Endometrial microvascular endothelial cells (primary cell): ENCODE measurements around the gene DOCK1. TPM values are rescaled to one million over a fixed set of nuclear protein-coding genes. Genes with fewer than 3 reads are reported as not detected.

ENCODE experiments used
- in situ Hi-C: cut with HindIII; loops from 2 replicates; pipeline ENCODE4 v1.10.0; 2017; ENCODE audit warnings: low sequenced_read_pairs, low pct_unique_long_range_greater_than_20kb; ENCODE audit errors: inconsistent ontology term
- total RNA-seq: library from RNA; depleted of rRNA; stranded (reverse); fragments of >200 nt; gene quantifications from one replicate; pipeline ENCODE4 v1.2.3, GENCODE V29; 2015; ENCODE audit errors: inconsistent ontology term

DOCK1 gene
- total RNA-seq, 1 donor from 2014 or later = 38.1 TPM

DNA sequence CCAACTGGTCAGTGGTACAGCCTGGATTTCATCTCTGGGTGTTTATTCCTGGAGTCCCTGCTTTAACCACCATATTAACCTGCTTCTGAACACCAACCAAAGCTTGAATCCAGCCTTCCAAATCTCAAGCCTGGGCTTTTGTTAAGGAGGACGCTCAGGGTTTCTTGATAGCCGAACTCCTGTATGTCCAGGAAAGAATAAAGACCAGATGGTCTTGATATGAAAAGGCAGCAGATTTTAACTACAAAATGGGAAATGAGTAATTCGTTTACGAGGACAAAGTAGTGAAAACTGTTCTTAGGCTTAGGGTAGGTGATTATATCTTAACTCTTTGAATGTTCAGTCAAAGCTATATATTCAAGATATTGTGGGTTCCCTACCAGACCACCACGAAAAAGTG is 420.3 kb downstream of the DOCK1 start:
- in situ Hi-C loops = no loop called here

GRCh38 chr10:127326883-127327282 is 421.7 kb downstream of the DOCK1 start:
- in situ Hi-C loops = no loop called here

GRCh38 chr10:127331696-127332095 is 426.5 kb downstream of the DOCK1 start:
- in situ Hi-C loops = no loop called here

- in situ Hi-C loops = no loop called here
Measured at GRCh38 chr10:127332631-127333030, 427.4 kb downstream of the DOCK1 start.

GRCh38 chr10:127337801-127338200 is 432.6 kb downstream of the DOCK1 start:
- in situ Hi-C loops = no loop called here

DNA sequence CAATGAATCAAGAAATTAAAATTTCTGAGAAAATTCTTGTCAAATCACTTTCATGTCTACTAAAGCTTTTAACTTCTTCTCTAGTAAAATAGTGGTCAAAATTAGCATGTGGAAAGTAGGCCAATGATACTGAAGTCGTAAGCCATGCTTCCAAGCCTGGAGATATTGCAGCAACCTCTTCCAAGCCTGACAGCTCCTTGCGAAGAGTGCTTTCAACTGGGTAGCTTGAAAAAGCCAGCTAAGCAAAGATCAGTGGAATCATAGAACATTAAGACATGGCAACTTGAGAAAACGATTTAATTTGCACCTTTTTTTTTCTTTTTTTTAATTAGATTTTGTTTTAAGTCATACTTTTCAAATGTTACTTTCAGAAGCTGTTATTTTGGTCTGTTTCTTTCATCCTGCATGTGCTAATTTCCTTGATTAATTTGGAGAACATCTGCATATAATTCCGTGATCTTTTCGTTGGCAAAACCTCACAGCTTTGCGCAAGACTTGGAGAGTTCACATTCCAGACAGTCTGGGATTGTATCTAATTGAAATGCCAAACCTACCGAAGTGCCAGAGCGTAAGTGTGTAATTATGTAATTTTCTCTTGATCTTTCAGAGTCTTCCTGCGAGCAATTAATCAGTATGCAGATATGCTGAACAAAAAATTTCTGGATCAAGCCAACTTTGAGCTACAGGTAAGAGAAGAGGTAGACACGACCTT is 433.3 kb downstream of the DOCK1 start:
- in situ Hi-C loops = no loop called here

DNA sequence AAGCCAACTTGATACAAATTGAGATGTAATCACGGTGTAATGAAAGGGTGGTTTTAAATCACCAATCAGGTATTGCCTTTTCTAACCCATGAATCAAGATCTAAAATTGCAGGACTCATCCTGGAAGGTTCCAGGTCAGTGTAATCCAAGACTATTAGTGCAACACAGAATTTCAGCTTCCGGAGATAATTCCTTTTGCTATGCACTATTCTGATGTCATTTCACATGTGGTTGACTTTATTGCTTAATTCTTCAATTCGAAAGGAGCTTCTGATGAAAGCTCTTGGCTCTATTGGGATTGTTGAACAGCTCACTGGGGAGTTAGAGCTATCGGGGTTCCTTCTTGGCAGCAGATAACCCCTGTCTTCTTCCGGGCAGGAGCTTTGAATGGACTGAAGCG is 438.6 kb downstream of the DOCK1 start:
- in situ Hi-C loops = no loop called here

DNA sequence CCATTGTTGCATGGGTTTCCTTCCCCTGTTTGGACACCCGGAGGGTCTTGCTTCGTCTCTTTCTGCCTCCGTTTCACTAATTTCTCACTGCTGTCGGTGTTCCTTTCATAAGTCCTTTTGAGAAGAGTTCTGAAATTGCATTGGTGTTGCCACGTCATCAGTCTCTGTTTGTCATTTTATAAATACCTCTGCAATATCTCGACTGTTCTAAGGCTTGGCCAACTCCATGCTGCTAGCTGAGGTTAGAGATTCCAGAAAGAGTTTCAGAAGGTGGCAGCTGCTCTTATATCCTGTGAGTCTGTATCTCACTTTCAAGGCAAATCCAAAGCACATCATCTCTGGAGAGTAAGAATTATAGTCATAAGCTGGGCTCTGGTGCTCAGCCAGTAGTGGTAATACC is 439.1 kb downstream of the DOCK1 start:
- in situ Hi-C loops = no loop called here

GRCh38 chr10:127345231-127345965 is 440.2 kb downstream of the DOCK1 start:
- in situ Hi-C loops = no loop called here

GRCh38 chr10:127346604-127347003 is 441.4 kb downstream of the DOCK1 start:
- in situ Hi-C loops = no loop called here

DNA sequence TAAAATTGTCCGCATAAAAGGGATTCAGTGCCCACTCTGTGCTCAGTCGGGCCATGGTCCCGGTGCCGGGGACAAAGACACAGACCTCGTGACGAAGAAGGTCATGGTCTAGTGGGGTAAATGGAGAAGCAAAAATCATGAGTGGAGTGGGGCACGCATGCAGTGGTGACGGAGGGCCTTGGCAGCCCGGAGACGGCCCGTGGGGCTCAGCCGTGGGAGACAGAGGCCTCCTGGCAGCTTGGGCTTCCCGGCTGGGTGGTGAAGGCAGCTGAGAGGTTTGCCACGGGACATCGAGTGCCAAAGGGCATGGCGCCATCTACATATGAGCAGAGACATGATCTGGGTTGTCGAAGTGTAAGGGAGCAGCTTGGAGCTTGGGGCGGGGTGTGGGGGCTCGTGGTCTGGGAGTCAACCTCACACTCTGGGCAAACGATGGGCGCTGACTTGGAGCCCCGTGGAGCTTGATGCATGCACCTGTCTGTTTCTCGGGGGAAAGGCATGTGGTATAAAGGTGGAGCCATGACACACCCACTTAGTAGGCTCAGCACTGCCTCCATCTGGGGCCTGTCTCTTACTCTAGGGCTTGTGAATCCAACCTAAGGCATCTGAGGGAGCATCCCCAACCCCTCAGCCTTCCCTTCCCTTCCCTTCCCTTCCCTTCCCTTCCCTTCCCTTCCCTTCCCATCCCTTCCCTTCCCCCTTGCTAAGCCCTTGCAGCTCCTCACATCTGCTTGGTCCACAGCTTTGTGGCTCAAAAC is 442.2 kb downstream of the DOCK1 start:
- in situ Hi-C loops = no loop called here

DNA sequence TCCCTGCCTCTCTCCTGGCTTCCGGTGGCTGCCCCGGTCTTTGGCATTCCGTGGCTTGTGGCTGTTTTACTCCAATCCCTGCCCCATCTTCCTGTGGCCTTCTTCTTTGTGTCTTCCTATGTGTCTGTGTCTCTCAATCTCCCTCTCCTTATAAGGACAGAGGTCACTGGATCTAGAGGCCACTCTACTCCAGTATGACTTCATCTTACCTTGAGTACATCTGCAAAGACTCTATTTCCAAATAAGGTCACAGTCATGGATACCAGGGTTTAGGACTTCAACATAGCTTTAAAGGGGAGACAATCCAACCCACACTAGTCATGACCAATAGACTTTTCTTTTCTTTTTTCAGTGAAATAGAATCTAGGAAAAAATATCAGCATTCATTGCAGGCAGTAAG is 444.5 kb downstream of the DOCK1 start:
- in situ Hi-C loops = no loop called here

- in situ Hi-C loops = no loop called here
Measured at GRCh38 chr10:127351542-127351941, 446.3 kb downstream of the DOCK1 start.

GRCh38 chr10:127353544-127353943 is 448.3 kb downstream of the DOCK1 start:
- in situ Hi-C loops = no loop called here

- in situ Hi-C loops = no loop called here
Measured at GRCh38 chr10:127354255-127354654, 449.0 kb downstream of the DOCK1 start.

DNA sequence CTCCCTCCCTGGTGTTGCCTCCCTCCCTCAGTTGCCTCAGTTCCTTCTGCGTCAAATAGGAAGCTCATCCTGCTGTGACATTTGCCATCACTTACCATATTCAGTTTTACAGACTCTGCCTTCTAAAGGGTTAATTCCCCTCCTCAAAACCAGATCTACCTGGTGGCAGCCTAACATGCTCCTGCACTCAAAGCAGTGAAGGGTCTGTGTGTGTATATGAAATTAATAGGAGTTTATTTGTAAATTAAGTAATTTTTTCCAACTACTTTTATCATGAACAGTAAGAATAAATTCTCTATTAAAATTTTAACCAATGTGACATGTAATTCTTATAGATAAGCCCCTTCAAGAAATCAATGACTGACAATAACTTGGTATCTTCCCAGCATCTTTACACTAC is 449.8 kb downstream of the DOCK1 start:
- in situ Hi-C loops = no loop called here

DNA sequence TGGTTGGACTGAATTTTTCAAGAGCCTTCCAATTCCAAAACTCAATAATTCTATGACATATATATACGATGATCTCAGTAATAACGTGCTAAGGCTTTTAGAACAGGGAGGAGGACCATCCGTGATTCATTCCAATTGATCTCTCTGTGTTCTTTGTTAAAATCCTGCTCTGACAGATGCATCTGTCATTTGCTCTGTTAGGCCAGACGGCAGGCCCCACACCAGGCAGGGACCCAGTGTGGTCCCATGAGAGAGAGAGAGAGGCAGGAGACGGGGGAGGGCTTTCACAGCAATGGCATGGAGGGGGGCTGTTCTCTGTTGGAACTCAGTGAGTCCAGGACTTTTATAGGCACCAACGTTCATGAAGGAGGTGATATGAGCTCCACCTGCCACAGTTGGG is 451.1 kb downstream of the DOCK1 start:
- in situ Hi-C loops = no loop called here

GRCh38 chr10:127357265-127357664 is 452.0 kb downstream of the DOCK1 start:
- in situ Hi-C loops = no loop called here

GRCh38 chr10:127358337-127358736 is 453.1 kb downstream of the DOCK1 start:
- in situ Hi-C loops = no loop called here

GRCh38 chr10:127364034-127364433 is 458.8 kb downstream of the DOCK1 start:
- in situ Hi-C loops = no loop called here
